HFFc6 (cell line): ENCODE results near the gene LRRC3B. TPM values are rescaled to one million over a fixed set of nuclear protein-coding genes. Genes with fewer than 3 reads are reported as not detected.

Source experiments
- DNase-seq: peaks from one replicate; pipeline ENCODE4 v3.0.0-alpha.2; 2018
- H3K27ac Mint-ChIP-seq: 2 replicates; pipeline ENCODE4 v1.8.0; 2020; ENCODE audit warnings: mild to moderate bottlenecking, mixed read lengths
- H3K27me3 Mint-ChIP-seq: 2 replicates; pipeline ENCODE4 v1.8.0; 2021; ENCODE audit warnings: mild to moderate bottlenecking, moderate library complexity, mixed read lengths; ENCODE audit not compliant: insufficient read depth
- H3K36me3 Mint-ChIP-seq: 2 replicates; pipeline ENCODE4 v1.8.0; 2021; ENCODE audit warnings: low read depth, mixed read lengths
- H3K4me1 Mint-ChIP-seq: 2 replicates; pipeline ENCODE4 v1.8.0; 2020; ENCODE audit warnings: low read depth, mixed read lengths
- H3K4me3 Mint-ChIP-seq: 2 replicates; pipeline ENCODE4 v1.8.0; 2020; ENCODE audit warnings: mild to moderate bottlenecking, moderate library complexity, mixed read lengths
- H3K9me3 Mint-ChIP-seq: 2 replicates; pipeline ENCODE4 v1.8.0; 2020; ENCODE audit warnings: mild to moderate bottlenecking, mixed read lengths
- total RNA-seq, 6 experiments: library from RNA; stranded (reverse); fragmentation: NEBNext Ultra II Directional; extraction: Animal tissue kit (Norgen Biotek cat#: 25700); gene quantifications; 2 replicates in 1 of 6; 3 replicates in 5 of 6; pipeline ENCODE4 v1.2.3, GENCODE V29; 2021
- TF ChIP-seq, protein P1 (sequence below): fragments of 200-600 bp; sonication (generic); IDR thresholded peaks from 2 replicates; pipeline ENCODE4 v1.5.0; 2021; ENCODE audit warnings: antibody characterized with exemption, mild to moderate bottlenecking

Gene LRRC3B
- total RNA-seq, 6 experiments from 2014 or later = not detected

- peaks cover 40% of the 10 kb centered on the region for H3K9me3 Mint-ChIP-seq
- TF ChIP-seq, protein P1, sequence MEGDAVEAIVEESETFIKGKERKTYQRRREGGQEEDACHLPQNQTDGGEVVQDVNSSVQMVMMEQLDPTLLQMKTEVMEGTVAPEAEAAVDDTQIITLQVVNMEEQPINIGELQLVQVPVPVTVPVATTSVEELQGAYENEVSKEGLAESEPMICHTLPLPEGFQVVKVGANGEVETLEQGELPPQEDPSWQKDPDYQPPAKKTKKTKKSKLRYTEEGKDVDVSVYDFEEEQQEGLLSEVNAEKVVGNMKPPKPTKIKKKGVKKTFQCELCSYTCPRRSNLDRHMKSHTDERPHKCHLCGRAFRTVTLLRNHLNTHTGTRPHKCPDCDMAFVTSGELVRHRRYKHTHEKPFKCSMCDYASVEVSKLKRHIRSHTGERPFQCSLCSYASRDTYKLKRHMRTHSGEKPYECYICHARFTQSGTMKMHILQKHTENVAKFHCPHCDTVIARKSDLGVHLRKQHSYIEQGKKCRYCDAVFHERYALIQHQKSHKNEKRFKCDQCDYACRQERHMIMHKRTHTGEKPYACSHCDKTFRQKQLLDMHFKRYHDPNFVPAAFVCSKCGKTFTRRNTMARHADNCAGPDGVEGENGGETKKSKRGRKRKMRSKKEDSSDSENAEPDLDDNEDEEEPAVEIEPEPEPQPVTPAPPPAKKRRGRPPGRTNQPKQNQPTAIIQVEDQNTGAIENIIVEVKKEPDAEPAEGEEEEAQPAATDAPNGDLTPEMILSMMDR = no peak
- DNase-seq = no peak
- peaks cover 4% of the 10 kb centered on the region; the same call in 1 of the 2 replicates for H3K36me3 Mint-ChIP-seq
- H3K27me3 Mint-ChIP-seq = no peaks in the 10 kb centered on the region; the same call in 1 of the 2 replicates
- no peak overlapping the region for H3K27ac Mint-ChIP-seq
- no peak overlapping the region for H3K4me3 Mint-ChIP-seq
- no peaks in the 10 kb centered on the region for H3K4me1 Mint-ChIP-seq
Observed at GRCh38 chr3:26625187-26625586, 2.6 kb downstream of the LRRC3B start.

DNA sequence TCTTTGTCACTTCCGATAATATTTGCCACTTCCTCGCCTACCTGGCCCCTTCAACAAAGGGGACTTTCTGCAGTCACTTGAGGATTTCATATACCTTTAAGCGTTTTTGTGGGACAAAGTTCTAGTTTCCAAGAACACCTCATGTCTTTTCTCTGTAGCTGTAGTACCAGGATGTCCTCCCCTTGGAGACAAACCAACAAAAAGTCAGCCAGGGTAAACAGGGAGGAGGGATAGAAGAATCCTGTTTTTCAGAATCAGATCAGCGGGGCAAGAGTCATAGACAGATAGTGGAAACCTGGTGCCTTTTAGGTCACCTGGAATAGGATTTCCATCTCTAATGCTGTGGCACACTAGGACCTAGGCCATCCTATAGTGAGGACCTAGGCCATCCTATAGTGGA is 4.5 kb downstream of the LRRC3B start:
- no peak for DNase-seq
- TF ChIP-seq, protein P1 = no peak
- H3K4me3 Mint-ChIP-seq = no peak overlapping the region
- no peaks in the 10 kb centered on the region for H3K4me1 Mint-ChIP-seq
- no peaks in the 10 kb centered on the region; the same call in 1 of the 2 replicates for H3K27me3 Mint-ChIP-seq
- no peak overlapping the region for H3K27ac Mint-ChIP-seq
- H3K36me3 Mint-ChIP-seq = peaks cover 4% of the 10 kb centered on the region; the same call in 1 of the 2 replicates
- peaks cover 28% of the 10 kb centered on the region for H3K9me3 Mint-ChIP-seq

GRCh38 chr3:26628915-26629314 is 6.3 kb downstream of the LRRC3B start:
- Mint-ChIP-seq H3K27me3 (peaks cover 1% of the 10 kb centered on the region; the same call in 1 of the 2 replicates), H3K27ac (no peak overlapping the region), H3K4me3 (no peak overlapping the region), H3K4me1 (no peaks in the 10 kb centered on the region), H3K36me3 (no peaks in the 10 kb centered on the region; the same call in 1 of the 2 replicates), H3K9me3 (peaks cover 23% of the 10 kb centered on the region)
- TF ChIP-seq, protein P1 = no peak
- DNase-seq = no peak

DNA sequence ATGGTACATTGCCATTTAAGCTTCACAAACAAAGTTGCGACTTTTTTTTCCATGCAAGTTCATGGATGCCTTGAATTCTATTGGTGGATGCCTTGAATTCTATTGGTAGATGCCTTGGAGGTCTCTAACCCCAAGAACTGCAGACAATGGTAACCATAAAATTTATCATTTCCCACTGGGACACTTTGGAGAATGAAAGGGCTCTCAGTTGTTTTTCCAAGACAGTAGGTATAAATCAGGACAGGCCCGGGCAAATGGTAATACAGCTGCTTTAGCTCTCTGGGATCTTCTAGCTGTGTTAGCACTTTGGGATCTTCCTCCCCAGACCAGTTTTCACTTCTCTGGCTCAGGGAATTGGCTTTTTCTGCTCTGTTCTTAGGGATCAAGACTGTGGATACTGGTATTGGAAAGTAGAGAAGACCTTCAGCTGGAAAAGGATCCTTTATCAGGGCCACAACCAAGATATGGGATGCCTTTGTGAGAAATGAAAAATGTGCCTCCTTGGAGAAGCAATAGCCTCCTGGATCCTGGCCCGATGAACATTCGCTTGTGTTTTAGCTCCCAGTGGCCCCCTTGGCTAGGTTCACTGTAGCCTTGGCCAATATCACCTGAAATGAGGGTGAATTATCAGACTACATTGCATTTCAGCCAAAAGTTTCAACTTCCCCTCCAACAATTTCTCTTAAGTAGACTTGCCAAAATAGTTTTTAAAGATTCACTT is 8.3 kb downstream of the LRRC3B start:
- no peak overlapping the region for H3K4me3 Mint-ChIP-seq
- no peaks in the 10 kb centered on the region for H3K4me1 Mint-ChIP-seq
- H3K27ac Mint-ChIP-seq = no peak overlapping the region

GRCh38 chr3:26631390-26631738 is 8.8 kb downstream of the LRRC3B start:
- no peak for DNase-seq
- H3K9me3 Mint-ChIP-seq = peaks cover 27% of the 10 kb centered on the region
- H3K4me3 Mint-ChIP-seq = no peak overlapping the region
- TF ChIP-seq, protein P1 = no peak
- no peaks in the 10 kb centered on the region for H3K36me3 Mint-ChIP-seq
- H3K27me3 Mint-ChIP-seq = peaks cover 1% of the 10 kb centered on the region; the same call in 1 of the 2 replicates
- no peaks in the 10 kb centered on the region for H3K4me1 Mint-ChIP-seq
- H3K27ac Mint-ChIP-seq = no peak overlapping the region

More for the DNA sequence above, 8.3 kb downstream of the LRRC3B start:
- Mint-ChIP-seq H3K36me3 (no peaks in the 10 kb centered on the region), H3K9me3 (peaks cover 22% of the 10 kb centered on the region), H3K27me3 (peaks cover 1% of the 10 kb centered on the region; the same call in 1 of the 2 replicates)
- TF ChIP-seq, protein P1 = no peak
- no peak for DNase-seq
